Body of pancreas (tissue), 4 donors: Measurements from ENCODE around the gene SP1. TPM values are rescaled to one million over a fixed set of nuclear protein-coding genes. Genes with fewer than 3 reads are reported as not detected.

Experiments
- ATAC-seq: fragments of 150-250 bp; one replicate; pipeline ENCODE4 v1.9.1; 2016
- DNase-seq, 4 donors: peaks; one replicate each; pipeline ENCODE4 v3.0.0-alpha.2; 2019
- H3K27ac ChIP-seq, 4 donors: fragments of 200-600 bp; sonication (generic); 1 replicate in 3 of 4; 2 replicates in 1 of 4; pipeline versions ENCODE4 v1.5.1 to v1.6.1; 2016 to 2019; ENCODE audit warnings: mild to moderate bottlenecking in 1 of 4, mixed read lengths in 1 of 4, moderate library complexity in 1 of 4
- H3K27me3 ChIP-seq, 2 donors: fragments of 200-600 bp; sonication (generic); one replicate each; pipeline ENCODE4 v1.6.0; 2016; ENCODE audit warnings: mild to moderate bottlenecking in 1 of 2
- H3K36me3 ChIP-seq, 2 donors: fragments of 200-600 bp; sonication (generic); replicated peaks in 1 of 2; 2 replicates each; pipeline ENCODE4 v1.5.1; 2016; ENCODE audit warnings: low read depth in 2 of 2; ENCODE audit not compliant: insufficient read depth in 1 of 2
- H3K4me1 ChIP-seq: fragments of 200-600 bp; sonication (generic); one replicate; pipeline ENCODE4 v1.6.0; 2016
- H3K4me3 ChIP-seq, 2 donors: fragments of 200-600 bp; sonication (generic); 1 replicate in 1 of 2; 2 replicates in 1 of 2; pipeline ENCODE4 v1.5.1; 2016 to 2019
- H3K9me3 ChIP-seq, 3 donors: fragments of 200-600 bp; sonication (generic); 1 replicate in 2 of 3; 2 replicates in 1 of 3; pipeline ENCODE4 v1.5.1; 2016
- CTCF ChIP-seq, 7 experiments: fragments of 450-650 bp in 4 of 7; fragments of 200-600 bp in 3 of 7; sonication (generic) in 3 of 7; IDR thresholded peaks; one replicate each; pipeline ENCODE4 v1.5.1; 2016 to 2019; ENCODE audit warnings: antibody characterized with exemption in 7 of 7
- POLR2A ChIP-seq, 3 donors: fragments of 450-650 bp; IDR thresholded peaks; one replicate each; pipeline ENCODE4 v1.6.1; 2016; ENCODE audit warnings: antibody characterized with exemption in 3 of 3, mild to moderate bottlenecking in 2 of 3
- WGBS, 2 donors: methylation state at CpG; one replicate each; pipeline ENCODE4 v1.1.5; 2017; 5-methylcytosine and 5-hydroxymethylcytosine counted together
- intact Hi-C: fragments of 100-400 bp; cut with DNase I; formaldehyde crosslinking; loops from one replicate; pipeline ENCODE4 v1.15.1; 2023
- total RNA-seq, 2 donors: library from RNA; depleted of rRNA; stranded (reverse); fragments of >200 nt; gene quantifications; one replicate each; pipeline ENCODE4 v1.1.0, GENCODE V29; 2016

The SP1 gene
- total RNA-seq, 2 donors from 2014 or later, result 16.8 to 24.6 TPM

- intact Hi-C loops, result no loop called here
Observed at GRCh38 chr12:53345486-53346188, 34.3 kb upstream of the SP1 start.

GRCh38 chr12:53346491-53346890 lies 33.5 kb upstream of the SP1 start:
- no peak for DNase-seq
- Histone ChIP-seq H3K4me3 (no peak overlapping the region), H3K4me1 (peaks cover 8% of the 10 kb centered on the region), H3K27me3 (no peaks in the 10 kb centered on the region), H3K36me3 (no peaks in the 10 kb centered on the region), H3K27ac (no peak overlapping the region), H3K9me3 (no peaks in the 10 kb centered on the region)
- ATAC-seq, result no peak
- 80 to 100% methylated on average over 1 of the region's 1 CpG for WGBS, 2 donors
- no peak for TF ChIP-seq POLR2A (IDR thresholded peaks at IDR 0.05)
- no peak for TF ChIP-seq CTCF (IDR thresholded peaks at IDR 0.05)
- intact Hi-C loops, result no loop called here

More at GRCh38 chr12:53345486-53346188, 34.3 kb upstream of the SP1 start:
- H3K4me3 ChIP-seq, result no peak overlapping the region
- WGBS, 2 donors, result 28 to 29% methylated on average over 4 to 10 of the region's 10 CpGs
- peak in 1 of 7 experiments; percentile 7 for TF ChIP-seq CTCF (IDR thresholded peaks at IDR 0.05)
- no peak for TF ChIP-seq POLR2A (IDR thresholded peaks at IDR 0.05)
- H3K4me1 ChIP-seq, result peaks cover 8% of the 10 kb centered on the region
- DNase-seq, result peak in 3 of 4 donors; percentile 23 to 34 (median 29)
- H3K27ac ChIP-seq, result peak overlapping the region in 3 of 4 donors; percentile 35 to 61 (median 51)
- H3K9me3 ChIP-seq, result no peaks in the 10 kb centered on the region
- H3K36me3 ChIP-seq, result no peaks in the 10 kb centered on the region
- peak; percentile 13 for ATAC-seq
- H3K27me3 ChIP-seq, result no peaks in the 10 kb centered on the region

- H3K36me3 ChIP-seq, result no peaks in the 10 kb centered on the region
- H3K4me1 ChIP-seq, result peaks cover 16% of the 10 kb centered on the region
- ATAC-seq (no peak), DNase-seq (no peak)
- H3K27me3 ChIP-seq, result no peaks in the 10 kb centered on the region
- no peak overlapping the region for H3K4me3 ChIP-seq
- intact Hi-C loops, result no loop called here
- no peak for TF ChIP-seq POLR2A (IDR thresholded peaks at IDR 0.05)
- TF ChIP-seq CTCF (IDR thresholded peaks at IDR 0.05), result no peak
- 83 to 89% methylated on average over 4 of the region's 4 CpGs for WGBS, 2 donors
- no peaks in the 10 kb centered on the region for H3K9me3 ChIP-seq
- H3K27ac ChIP-seq, result no peak overlapping the region
Observed at GRCh38 chr12:53347905-53348304, 32.1 kb upstream of the SP1 start.

GRCh38 chr12:53352331-53353256 lies 27.4 kb upstream of the SP1 start:
- TF ChIP-seq CTCF (IDR thresholded peaks at IDR 0.05) (peak; percentile 81 to 94 (median 88)), POLR2A (IDR thresholded peaks at IDR 0.05) (no peak)
- no peak overlapping the region for H3K27ac ChIP-seq
- H3K4me3 ChIP-seq, result no peak overlapping the region
- no peaks in the 10 kb centered on the region for H3K36me3 ChIP-seq
- peak; percentile 97 for ATAC-seq
- 45 to 52% methylated on average over 21 of the region's 21 CpGs for WGBS, 2 donors
- no peaks in the 10 kb centered on the region for H3K27me3 ChIP-seq
- intact Hi-C loops, result loop anchor here (10.0 kb wide), 1 partner anchor 152 kb away; the partner anchor contains the start of genes NPFF and TARBP2
- peaks cover 8% of the 10 kb centered on the region for H3K4me1 ChIP-seq
- H3K9me3 ChIP-seq, result no peaks in the 10 kb centered on the region
- DNase-seq, result peak; percentile 87 to 91 (median 88)
